RWPE2 (cell line): Measurements from ENCODE around the gene CFAP77.

Experiments
- ATAC-seq: fragments of 200-7000 bp; cut with Tn5 transposase; 3 replicates; pipeline ENCODE4 v1.9.1; 2021; ENCODE audit warnings: low read depth
- DNase-seq: peaks from one replicate; pipeline ENCODE4 v3.0.0-alpha.2; 2020; ENCODE audit warnings: low spot score
- H3K27ac ChIP-seq: fragments of 450-650 bp; 2 replicates; pipeline ENCODE4 v1.5.1; 2017; ENCODE audit warnings: mild to moderate bottlenecking; ENCODE audit not compliant: poor library complexity, severe bottlenecking
- H3K27me3 ChIP-seq: fragments of 250-450 bp; sonication (Bioruptor Pico); 2 replicates; pipeline ENCODE4 v1.5.1; 2021; ENCODE audit warnings: mild to moderate bottlenecking, moderate library complexity; ENCODE audit not compliant: insufficient read depth, poor library complexity, severe bottlenecking
- H3K36me3 ChIP-seq: fragments of 250-450 bp; sonication (Bioruptor Pico); 2 replicates; pipeline ENCODE4 v1.5.1; 2020; ENCODE audit warnings: low read depth, mild to moderate bottlenecking, moderate library complexity
- H3K4me1 ChIP-seq: fragments of 250-450 bp; sonication (Bioruptor Pico); 2 replicates; pipeline ENCODE4 v1.5.1; 2021; ENCODE audit warnings: mild to moderate bottlenecking, moderate library complexity; ENCODE audit not compliant: insufficient read depth, poor library complexity, severe bottlenecking
- H3K4me3 ChIP-seq: fragments of 250-450 bp; sonication (Bioruptor Pico); 2 replicates; pipeline ENCODE4 v1.5.1; 2021; ENCODE audit warnings: mild to moderate bottlenecking, moderate library complexity; ENCODE audit not compliant: severe bottlenecking
- H3K9me3 ChIP-seq: fragments of 250-450 bp; sonication (Bioruptor Pico); 2 replicates; pipeline ENCODE4 v1.5.1; 2021; ENCODE audit warnings: mild to moderate bottlenecking, moderate library complexity; ENCODE audit not compliant: severe bottlenecking
- CTCF ChIP-seq: fragments of 450-650 bp; IDR thresholded peaks from one replicate; pipeline ENCODE4 v1.5.1; 2017; ENCODE audit warnings: mild to moderate bottlenecking, moderate library complexity; ENCODE audit not compliant: poor library complexity, severe bottlenecking

The CFAP77 gene

GRCh38 chr9:132571806-132572600 is 162.0 kb downstream of the CFAP77 start:
- H3K27me3 ChIP-seq = peaks cover 22% of the 10 kb centered on the region
- no peak overlapping the region for H3K27ac ChIP-seq
- H3K9me3 ChIP-seq = no peaks in the 10 kb centered on the region
- H3K4me1 ChIP-seq = no peaks in the 10 kb centered on the region
- no peak for ATAC-seq
- no peak overlapping the region for H3K4me3 ChIP-seq
- H3K36me3 ChIP-seq = no peaks in the 10 kb centered on the region
- TF ChIP-seq CTCF = no peak
- no peak for DNase-seq

GRCh38 chr9:132572921-132573320 is 162.9 kb downstream of the CFAP77 start:
- H3K27ac ChIP-seq = no peak overlapping the region
- no peak overlapping the region for H3K4me3 ChIP-seq
- DNase-seq (no peak), ATAC-seq (peak; percentile 40; the same call in 2 of the 3 replicates)
- peaks cover 30% of the 10 kb centered on the region for H3K27me3 ChIP-seq
- TF ChIP-seq CTCF = no peak
- H3K4me1 ChIP-seq = no peaks in the 10 kb centered on the region
- no peaks in the 10 kb centered on the region for H3K36me3 ChIP-seq
- no peaks in the 10 kb centered on the region for H3K9me3 ChIP-seq

GRCh38 chr9:132575005-132575609 is 165.1 kb downstream of the CFAP77 start:
- no peak for DNase-seq
- no peaks in the 10 kb centered on the region for H3K36me3 ChIP-seq
- peak; percentile 81 for TF ChIP-seq CTCF
- H3K4me1 ChIP-seq = no peaks in the 10 kb centered on the region
- peak; percentile 84 for ATAC-seq
- peaks cover 52% of the 10 kb centered on the region for H3K27me3 ChIP-seq
- H3K27ac ChIP-seq = no peak overlapping the region
- no peak overlapping the region for H3K4me3 ChIP-seq
- no peaks in the 10 kb centered on the region for H3K9me3 ChIP-seq

GRCh38 chr9:132575811-132576210 is 165.8 kb downstream of the CFAP77 start:
- no peaks in the 10 kb centered on the region for H3K4me1 ChIP-seq
- no peak overlapping the region for H3K27ac ChIP-seq
- H3K27me3 ChIP-seq = peaks cover 56% of the 10 kb centered on the region
- H3K4me3 ChIP-seq = no peak overlapping the region
- no peak for TF ChIP-seq CTCF
- no peak for ATAC-seq
- no peaks in the 10 kb centered on the region for H3K36me3 ChIP-seq
- no peaks in the 10 kb centered on the region for H3K9me3 ChIP-seq
- DNase-seq = no peak

- H3K9me3 ChIP-seq = no peaks in the 10 kb centered on the region
- no peak overlapping the region for H3K4me3 ChIP-seq
- no peak for ATAC-seq
- no peaks in the 10 kb centered on the region for H3K4me1 ChIP-seq
- no peak for TF ChIP-seq CTCF
- no peak for DNase-seq
- peaks cover 65% of the 10 kb centered on the region for H3K27me3 ChIP-seq
- H3K36me3 ChIP-seq = no peaks in the 10 kb centered on the region
- no peak overlapping the region for H3K27ac ChIP-seq
Observed at GRCh38 chr9:132577119-132577518, 167.1 kb downstream of the CFAP77 start.
